ENCODE data around the gene VSTM4.

DNA sequence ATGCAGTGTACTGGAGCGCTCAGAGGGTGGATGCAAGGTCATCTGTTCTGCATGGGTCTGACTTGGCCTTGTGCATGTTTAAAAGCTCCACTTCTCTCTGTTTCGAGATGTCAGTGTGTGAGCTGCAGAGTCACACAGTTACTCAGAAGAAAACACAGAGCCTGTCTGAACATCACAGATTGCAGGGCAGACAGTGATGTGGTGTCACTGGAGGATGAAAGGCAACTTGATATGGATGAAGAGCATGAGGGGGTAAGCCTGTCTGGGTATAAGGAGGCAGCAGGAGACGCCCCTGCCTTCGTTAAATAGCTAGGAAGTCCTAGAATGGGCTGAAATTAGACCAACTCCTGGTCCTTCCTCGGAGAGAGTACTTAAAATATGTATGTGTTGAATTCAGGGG lies 108.2 kb downstream of the VSTM4 start:
- TF ChIP-seq CTCF (IDR thresholded peaks at IDR 0.05; ENCODE audit: low read depth, low read length) (no peak), POLR2A (IDR thresholded peaks at IDR 0.05; ENCODE audit: extremely low read depth, insufficient read length) (no peak), MYC (IDR thresholded peaks at IDR 0.05; ENCODE audit: low read depth, low read length) (no peak), MAX (IDR thresholded peaks at IDR 0.05; ENCODE audit: low read depth, low read length) (no peak)

Measured in NB4 (cell line).